Jurkat, Clone E6-1 (cell line): Measurements from ENCODE around the gene INTS1.

ENCODE experiments used
- DNase-seq: peaks from one replicate; pipeline ENCODE4 v3.0.0-alpha.2; 2011; ENCODE audit warnings: low read depth, low spot score
- H3K4me3 ChIP-seq: 2 replicates; pipeline ENCODE4 v1.5.1; 2011; ENCODE audit warnings: mild to moderate bottlenecking, low read length, control low read depth, moderate library complexity

The INTS1 gene

DNA sequence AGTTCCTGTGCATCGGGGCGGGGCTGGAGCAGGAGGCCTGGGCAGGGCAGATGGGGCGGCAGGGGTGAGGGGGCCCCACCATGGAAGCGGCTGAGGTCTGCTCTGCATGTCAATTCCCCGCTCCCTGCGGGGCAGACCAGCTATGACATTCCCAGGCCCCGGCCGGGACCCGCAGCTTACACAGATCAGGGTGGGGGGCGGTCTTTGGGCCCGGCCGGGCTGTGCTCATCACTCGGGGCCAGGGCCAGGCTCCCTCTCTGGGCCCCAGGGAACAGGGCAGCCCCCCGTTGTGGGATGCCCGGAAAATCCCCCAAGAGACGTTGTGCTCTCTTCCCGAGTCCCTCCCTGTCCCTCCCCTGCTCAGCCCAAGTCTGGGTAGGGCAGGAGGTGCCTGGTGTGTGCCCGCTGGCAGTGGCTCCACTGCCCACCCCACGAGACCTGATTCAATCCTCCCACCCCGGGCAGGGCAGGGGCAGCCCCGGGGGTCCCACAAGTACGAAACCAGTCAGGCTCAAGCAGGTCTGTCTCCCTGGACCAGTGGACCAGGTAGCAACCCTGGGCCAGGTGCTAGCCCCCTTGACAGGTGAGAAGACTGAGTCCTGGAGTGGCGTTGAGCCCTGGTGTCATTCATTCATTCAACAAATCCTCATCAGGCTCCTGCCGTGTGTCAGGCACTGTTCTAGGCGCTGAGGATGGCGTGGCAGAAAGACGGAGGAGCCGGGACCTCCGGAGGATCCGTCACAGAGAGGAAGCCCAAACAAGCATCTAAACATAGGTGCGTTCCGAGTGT, 73.9 kb downstream of the INTS1 start:
- no peak overlapping the region for H3K4me3 ChIP-seq
- no peak for DNase-seq

DNA sequence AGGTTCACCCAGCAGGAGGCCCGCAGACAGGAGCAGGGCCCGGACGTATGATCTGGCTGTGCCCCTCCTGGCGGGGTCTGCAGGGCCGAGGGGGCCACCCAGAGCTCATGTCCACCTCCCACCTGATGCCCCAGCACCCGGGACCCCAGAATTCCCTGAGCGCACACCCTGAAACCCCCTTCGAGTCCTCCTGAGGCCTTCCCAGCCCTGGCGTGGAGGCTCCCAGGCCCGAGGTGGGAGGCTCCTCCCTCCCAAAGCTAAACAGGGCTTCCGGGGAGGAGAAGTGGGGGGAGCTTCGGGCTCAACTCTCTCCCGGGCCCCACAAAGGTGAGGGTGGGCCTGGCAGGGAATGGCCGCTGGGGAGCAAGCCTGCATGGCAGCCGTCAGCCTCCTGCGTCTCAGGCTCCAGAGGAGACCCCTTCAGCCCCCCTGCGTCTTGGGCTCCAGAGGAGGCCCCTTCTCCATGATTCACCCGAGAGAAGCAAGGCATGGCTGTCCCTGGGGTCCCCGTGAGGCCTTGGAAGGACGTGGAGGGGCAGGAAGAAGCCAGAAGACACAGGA, 75.2 kb downstream of the INTS1 start:
- no peak overlapping the region for H3K4me3 ChIP-seq
- no peak for DNase-seq

DNA sequence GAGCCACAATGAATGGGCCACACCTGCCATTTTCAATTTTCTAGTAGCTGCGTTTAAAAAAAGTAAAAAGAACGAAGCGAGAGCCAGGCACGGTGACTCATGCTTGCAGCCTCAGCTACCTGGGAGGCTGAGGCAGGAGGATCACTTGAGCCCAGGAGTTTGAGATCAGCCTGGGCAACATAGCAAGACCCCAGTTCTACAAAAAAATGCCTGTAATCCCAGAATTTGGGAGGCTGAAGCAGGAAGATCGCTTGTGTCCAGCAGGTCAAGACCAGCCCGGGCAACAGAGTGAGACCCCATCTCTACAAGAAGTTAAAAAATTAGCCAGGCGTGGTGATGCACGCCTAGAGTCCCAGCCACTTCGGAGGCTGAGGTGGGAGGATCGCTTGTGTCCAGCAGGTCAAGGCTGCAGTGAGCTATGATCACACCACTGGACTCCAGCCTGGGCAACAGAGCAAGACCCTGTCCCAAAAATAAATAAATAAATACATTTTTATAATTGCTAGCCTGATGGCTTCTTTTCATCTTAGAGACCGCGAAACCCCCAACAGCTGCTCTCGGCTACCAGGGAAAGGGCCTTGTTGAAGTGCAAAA, 77.0 kb downstream of the INTS1 start:
- H3K4me3 ChIP-seq, result no peak overlapping the region
- no peak for DNase-seq

DNA sequence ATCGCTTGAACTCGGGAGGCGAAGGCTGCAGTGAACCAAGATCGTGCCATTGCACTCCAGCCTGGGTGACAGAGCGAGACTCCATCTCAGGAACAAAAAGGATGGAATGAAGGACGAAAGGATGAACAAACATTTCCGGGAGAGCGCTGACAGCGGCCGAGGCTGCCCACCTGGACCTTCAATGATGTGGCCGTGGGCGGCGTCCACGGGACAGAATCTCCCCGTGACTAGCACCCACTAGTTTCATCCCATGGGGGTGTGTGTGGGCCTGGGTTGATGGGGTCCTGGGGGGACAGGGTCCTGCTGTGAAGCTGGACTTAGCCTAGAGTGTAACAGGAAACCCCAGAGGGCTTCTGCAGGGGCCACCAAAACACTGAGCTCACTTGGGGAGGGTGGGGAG, 77.7 kb downstream of the INTS1 start:
- H3K4me3 ChIP-seq, result no peak overlapping the region
- DNase-seq, result no peak

DNA sequence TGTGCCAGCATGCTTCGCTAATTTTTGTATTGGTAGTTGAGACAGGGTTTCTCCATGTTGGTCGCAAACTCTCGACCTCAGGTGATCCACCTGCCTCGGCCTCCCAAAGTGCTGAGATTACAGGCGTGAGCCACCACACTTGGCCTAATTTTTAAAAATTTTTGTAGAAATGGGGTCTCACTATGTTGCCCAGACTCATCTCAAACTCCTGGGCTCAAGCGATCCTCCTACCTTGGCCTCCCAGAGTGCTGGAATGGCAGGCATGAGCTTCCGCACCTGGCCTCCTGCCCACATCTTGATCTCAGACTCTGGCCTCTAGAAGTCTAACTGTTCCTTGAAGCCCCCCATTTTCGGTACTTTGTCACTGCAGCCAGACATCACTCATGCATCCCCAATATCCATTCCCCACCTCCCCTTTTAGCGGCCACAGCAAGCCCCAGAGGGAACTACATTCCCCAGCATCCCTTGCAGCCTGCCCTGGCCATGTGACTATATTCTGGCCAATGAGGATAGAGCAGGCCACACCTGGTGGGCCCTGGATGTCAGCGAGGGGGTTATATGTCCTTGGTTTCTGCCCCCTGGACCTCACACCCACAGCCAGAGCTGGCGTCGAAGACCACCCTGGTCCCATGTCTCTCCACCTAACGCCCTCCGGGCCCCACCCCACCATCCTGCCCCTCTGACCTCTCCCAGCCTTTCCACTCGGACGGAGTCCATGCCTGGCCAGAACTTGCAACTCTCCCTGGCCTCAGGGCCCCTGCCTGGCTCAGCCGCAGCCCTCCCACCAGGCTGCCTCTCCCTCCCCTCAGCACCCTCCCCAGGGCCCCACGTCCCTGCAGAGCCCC, 78.7 kb downstream of the INTS1 start:
- no peak overlapping the region for H3K4me3 ChIP-seq
- DNase-seq, result no peak

DNA sequence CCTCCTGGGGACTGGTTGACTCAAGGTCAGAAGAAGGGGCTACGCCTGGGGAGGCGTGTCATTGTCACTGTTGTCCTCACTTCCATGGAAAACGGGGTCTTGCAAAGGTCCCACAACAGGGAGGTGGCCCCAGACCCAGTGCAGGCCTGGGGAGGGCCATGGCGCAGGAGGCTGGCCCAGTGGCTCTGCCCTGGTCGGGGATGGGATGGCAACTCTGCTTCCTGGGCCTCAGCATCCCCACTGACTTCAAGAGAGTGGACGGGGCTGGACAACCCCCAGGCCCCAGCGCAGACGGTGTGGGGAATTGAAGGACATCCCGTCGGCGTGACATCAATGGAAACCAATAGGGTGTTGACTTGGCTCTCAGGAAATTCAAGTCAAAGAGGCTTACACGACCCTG, 80.1 kb downstream of the INTS1 start:
- no peak for DNase-seq

DNA sequence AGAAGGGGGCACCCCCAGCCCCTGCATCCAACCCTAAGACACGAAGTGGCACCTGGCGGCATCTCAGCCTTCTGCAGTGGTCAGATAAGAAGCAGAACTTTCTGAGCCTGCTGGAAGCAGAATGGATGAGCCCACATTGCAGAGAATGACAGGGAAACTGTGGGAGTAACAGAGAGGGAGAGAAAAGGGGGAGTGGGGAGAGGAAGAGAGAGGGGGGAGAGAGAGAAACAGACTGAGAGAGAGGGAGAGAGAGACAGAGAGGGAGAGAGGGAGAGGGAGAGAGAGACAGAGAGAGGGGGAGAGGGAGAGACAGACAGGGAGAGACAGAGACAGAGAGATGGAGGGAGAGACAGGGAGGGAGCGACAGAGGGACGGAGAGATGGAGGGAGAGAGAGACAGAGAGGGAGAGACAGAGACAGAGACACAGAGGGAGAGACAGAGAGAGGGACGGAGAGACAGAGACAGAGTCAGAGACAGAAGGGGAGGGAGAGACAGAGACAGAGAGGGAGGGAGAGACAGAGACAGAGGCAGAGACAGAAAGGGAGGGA, 80.9 kb downstream of the INTS1 start:
- DNase-seq, result no peak
- no peak overlapping the region for H3K4me3 ChIP-seq

More for the DNA sequence above, 80.1 kb downstream of the INTS1 start:
- no peak overlapping the region for H3K4me3 ChIP-seq

DNA sequence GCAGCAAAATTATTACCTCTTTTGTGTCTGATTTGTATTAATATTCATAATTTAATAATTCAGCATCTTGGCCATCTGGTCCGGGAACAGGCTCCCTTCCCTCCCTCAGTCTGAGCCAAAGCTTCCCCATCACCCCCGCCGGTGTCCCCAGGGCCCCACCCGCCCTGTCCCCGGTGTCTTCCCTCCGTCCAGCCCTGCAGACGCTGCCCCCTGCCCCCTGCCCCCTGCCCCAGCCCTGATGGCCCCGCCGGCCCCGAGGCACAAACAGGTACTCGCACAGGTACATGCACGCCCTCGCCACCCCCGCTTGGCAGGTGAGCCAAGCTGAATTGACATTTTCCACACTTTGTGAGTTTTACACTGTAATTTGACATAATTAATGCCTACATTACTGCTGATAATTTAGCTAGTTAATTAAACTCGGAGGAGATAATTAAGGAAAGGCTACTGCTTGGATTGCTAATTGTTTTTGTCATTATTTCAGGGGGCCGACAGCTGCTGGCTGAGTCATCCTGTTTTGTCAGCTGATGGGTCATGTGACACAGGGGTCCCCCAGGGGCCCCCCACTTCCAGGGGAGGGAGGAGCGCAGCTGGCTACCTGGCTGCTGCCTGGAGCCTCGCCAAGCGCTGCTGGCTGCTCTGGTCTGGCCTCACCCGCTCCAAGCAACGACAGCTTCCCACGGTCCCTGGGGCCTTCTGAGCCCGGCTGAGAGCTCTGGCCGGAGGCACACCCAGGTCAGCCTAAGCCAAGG, 81.5 kb downstream of the INTS1 start:
- no peak overlapping the region for H3K4me3 ChIP-seq
- DNase-seq, result no peak

DNA sequence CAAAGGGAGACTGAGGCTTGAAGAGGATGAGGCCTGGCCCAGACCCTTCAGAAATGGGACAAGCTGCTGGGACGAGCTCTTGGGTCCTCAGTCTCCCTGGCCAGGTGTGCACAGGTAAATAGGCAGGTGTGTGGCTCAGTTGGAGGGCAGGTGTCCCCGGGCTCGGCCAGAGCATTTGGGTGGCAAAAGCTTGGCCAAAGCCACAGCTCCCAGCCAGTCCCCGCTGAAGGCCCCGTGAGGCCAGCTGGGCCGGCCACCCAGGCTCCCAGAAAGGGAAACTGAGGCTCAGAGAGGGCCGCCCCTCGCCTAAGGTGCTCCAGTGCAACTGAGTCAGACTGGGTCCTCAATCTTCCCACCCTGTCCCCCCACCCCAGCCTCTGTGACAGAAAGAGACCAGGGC, 82.2 kb downstream of the INTS1 start:
- DNase-seq, result no peak
- H3K4me3 ChIP-seq, result no peak overlapping the region

DNA sequence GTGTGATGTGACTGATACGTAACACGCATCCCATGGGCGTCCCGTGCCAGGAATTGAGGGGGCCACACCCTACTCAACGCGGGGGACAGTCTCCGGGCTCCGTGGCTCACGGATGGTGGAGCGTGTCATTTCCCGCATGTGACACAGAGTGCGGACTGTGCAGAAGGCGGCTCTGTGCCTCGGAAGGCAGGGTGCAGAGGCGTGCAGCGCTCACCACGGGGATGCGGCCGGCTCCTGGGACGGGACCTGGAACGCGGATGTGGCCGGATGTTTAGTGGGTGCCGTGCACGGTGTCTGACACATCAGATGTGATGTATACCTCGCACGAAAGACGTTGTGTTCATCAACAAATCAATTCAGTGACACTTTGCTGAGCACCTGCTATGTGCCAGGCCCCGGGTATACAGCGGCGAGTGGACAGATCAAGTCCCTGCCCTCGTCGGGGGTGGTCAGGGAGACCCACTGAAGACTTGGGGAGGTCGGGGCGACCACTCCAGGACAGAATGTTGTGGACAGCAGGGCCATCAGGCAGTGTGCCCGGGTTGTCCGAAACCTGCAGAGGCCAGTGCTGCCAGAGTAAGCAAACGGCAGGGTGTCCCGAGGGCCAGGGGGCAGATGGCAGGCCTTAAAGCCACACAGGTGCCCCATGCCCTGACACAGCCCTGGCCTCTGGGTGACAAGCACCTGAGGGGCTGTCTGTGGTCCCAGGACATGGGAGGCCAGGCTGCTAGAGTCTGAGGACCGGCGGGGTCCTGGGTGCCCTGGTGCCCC, 83.0 kb downstream of the INTS1 start:
- no peak overlapping the region for H3K4me3 ChIP-seq
- DNase-seq, result no peak
